Nephron (organoid): Measurements from ENCODE around the gene TSPOAP1.
A peak's percentile ranks its signal among the peaks of the same experiment; 100 is the strongest.

Experiments
- H3K27ac Mint-ChIP-seq, 3 experiments: 2 replicates each; pipeline ENCODE4 v1.8.0; 2020; ENCODE audit warnings: mixed read lengths in 3 of 3, mild to moderate bottlenecking in 2 of 3, moderate library complexity in 1 of 3
- H3K27me3 Mint-ChIP-seq: 2 replicates; pipeline ENCODE4 v1.8.0; 2021; ENCODE audit warnings: low read depth, mild to moderate bottlenecking, moderate library complexity, mixed read lengths
- H3K36me3 Mint-ChIP-seq: 2 replicates; pipeline ENCODE4 v1.8.0; 2020; ENCODE audit warnings: low read depth, mixed read lengths
- H3K4me1 Mint-ChIP-seq: 2 replicates; pipeline ENCODE4 v1.8.0; 2020; ENCODE audit warnings: mixed read lengths
- H3K4me3 Mint-ChIP-seq, 3 experiments: 2 replicates each; pipeline ENCODE4 v1.8.0; 2020; ENCODE audit warnings: mild to moderate bottlenecking in 3 of 3, mixed read lengths in 3 of 3, moderate library complexity in 2 of 3
- H3K9me3 Mint-ChIP-seq: 2 replicates; pipeline ENCODE4 v1.8.0; 2020; ENCODE audit warnings: mixed read lengths
- TF ChIP-seq, protein P1 (sequence below), 3 experiments: fragments of 200-600 bp; sonication (generic); IDR thresholded peaks; one replicate each; pipeline ENCODE4 v1.5.0; 2021; ENCODE audit warnings: antibody characterized with exemption in 3 of 3; ENCODE audit not compliant: unreplicated experiment in 3 of 3

TSPOAP1 gene

DNA sequence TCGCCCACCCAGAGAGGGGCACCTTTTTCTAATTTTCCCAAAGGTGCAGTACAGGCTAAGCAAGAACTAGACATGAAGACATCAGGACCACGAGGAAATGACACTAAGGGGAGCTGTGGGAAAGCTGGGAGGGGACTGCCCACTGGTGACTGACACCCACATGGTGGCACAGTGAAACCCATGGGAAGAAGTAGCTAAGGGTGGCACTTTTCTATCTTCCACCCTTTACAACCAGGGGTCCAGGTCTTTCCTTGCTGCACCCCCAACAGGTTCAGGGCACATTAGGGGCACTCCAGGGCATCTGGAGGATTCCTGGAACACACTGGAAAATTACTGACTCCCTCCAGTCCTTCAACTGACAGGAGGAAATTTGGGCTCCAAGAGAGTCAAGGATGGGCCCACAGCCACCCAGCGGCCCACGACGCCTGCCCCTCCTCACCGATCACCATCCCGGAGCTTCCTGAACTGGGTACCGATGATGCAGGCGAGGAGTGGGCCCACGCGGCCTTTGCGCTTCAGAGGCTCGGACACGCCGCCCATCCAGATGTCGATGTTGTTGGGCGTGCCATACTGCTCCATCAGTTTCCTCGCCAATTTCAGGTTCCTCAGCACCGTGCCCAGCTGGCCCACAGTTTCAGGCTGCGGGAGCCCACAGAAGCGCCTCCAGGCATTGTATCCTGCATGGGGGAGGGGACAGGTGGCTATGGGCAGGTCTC is 57.2 kb downstream of the TSPOAP1 start:
- TF ChIP-seq, protein P1, sequence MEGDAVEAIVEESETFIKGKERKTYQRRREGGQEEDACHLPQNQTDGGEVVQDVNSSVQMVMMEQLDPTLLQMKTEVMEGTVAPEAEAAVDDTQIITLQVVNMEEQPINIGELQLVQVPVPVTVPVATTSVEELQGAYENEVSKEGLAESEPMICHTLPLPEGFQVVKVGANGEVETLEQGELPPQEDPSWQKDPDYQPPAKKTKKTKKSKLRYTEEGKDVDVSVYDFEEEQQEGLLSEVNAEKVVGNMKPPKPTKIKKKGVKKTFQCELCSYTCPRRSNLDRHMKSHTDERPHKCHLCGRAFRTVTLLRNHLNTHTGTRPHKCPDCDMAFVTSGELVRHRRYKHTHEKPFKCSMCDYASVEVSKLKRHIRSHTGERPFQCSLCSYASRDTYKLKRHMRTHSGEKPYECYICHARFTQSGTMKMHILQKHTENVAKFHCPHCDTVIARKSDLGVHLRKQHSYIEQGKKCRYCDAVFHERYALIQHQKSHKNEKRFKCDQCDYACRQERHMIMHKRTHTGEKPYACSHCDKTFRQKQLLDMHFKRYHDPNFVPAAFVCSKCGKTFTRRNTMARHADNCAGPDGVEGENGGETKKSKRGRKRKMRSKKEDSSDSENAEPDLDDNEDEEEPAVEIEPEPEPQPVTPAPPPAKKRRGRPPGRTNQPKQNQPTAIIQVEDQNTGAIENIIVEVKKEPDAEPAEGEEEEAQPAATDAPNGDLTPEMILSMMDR (IDR thresholded peaks at IDR 0.05; ENCODE audit: unreplicated experiment in 3 of 3) = no peak
- H3K4me3 Mint-ChIP-seq = no peak overlapping the region
- peaks cover 14% of the 10 kb centered on the region for H3K27me3 Mint-ChIP-seq
- H3K36me3 Mint-ChIP-seq = no peaks in the 10 kb centered on the region
- H3K9me3 Mint-ChIP-seq = no peaks in the 10 kb centered on the region
- H3K4me1 Mint-ChIP-seq = no peaks in the 10 kb centered on the region
- no peak overlapping the region for H3K27ac Mint-ChIP-seq

- H3K9me3 Mint-ChIP-seq = no peaks in the 10 kb centered on the region
- no peaks in the 10 kb centered on the region for H3K36me3 Mint-ChIP-seq
- TF ChIP-seq, protein P1 (IDR thresholded peaks at IDR 0.05; ENCODE audit: unreplicated experiment in 3 of 3) = peak in 1 of 3 experiments; percentile 8
- H3K4me3 Mint-ChIP-seq = no peak overlapping the region
- peaks cover 22% of the 10 kb centered on the region for H3K27me3 Mint-ChIP-seq
- H3K4me1 Mint-ChIP-seq = no peaks in the 10 kb centered on the region
- no peak overlapping the region for H3K27ac Mint-ChIP-seq
Measured at GRCh38 chr17:58270476-58271215, 57.9 kb downstream of the TSPOAP1 start.

DNA sequence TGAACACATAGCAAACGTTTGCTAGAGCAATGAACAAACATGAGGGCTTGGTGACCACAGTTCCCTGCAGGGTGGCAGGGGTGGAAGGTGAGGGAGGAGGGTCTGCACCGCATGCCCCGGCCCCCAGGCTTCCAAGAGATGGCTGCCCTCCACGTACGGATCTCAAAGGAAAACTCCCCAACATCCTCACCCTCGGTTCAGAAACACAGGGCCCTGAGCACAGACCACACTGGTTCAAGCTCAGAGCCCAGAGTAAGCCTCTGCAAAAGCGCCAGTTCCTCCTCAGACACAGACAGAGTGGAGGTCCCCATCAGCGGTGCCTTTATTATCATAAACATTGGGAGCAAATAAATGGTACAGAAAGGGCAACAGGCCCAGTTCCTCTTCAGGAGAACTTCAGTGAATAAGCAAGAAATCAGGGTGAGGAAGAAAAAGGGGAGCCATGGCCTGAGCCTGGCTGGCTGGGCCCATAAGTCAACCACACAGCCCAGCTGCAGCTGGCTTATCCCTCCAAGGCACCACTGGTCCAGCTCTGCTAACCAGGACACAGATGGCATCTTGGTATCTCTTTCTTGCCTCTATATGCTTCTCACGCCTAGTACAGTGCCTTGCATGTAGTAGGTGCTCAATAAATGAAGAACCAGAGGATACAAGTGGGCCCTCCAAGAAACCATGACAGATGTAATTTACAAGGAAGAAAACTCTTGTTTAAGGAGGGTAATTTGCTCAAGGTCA is 58.9 kb downstream of the TSPOAP1 start:
- Mint-ChIP-seq H3K4me1 (no peaks in the 10 kb centered on the region), H3K27ac (no peak overlapping the region), H3K9me3 (no peaks in the 10 kb centered on the region), H3K36me3 (no peaks in the 10 kb centered on the region), H3K4me3 (no peak overlapping the region), H3K27me3 (peaks cover 29% of the 10 kb centered on the region)
- TF ChIP-seq, protein P1 (IDR thresholded peaks at IDR 0.05; ENCODE audit: unreplicated experiment in 3 of 3) = no peak

DNA sequence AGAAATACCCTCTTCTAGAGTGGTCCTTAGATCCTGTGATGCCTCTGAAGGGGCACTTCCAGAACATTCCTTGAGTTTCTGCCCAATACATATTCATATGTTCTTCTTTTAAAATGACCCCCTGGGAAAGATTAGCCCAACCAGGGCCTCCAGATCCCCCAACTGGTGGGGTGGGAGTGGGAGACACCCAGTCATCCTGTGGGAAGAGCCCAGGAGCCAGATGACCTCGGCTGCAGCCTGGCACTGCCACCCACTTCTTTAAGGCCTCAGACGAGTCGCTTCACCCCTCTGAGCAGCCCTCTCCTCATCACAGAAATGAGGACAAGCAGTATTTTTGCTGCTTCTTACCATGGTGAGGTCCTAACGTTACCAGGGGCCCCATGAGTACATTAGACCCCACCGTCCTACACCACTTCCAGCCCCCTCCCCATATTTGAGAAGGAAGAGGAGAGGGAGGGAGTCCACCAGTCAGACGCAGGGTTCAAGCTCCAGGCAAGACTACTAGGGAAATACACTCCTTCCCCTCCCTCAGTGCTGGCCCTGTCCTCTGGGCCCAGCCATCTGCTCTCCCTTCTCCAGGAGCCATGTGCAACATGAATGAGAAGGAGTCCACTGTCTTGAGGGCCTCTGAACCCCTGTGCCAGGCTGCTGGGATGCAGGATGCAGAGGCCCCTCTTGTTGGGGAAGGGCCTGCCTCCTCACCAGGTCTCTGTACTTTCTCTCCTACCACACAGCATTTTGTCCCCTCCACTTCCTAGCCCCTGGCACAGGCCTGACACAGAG is 59.6 kb downstream of the TSPOAP1 start:
- no peaks in the 10 kb centered on the region for H3K36me3 Mint-ChIP-seq
- H3K4me1 Mint-ChIP-seq = no peaks in the 10 kb centered on the region
- H3K27me3 Mint-ChIP-seq = peaks cover 32% of the 10 kb centered on the region

DNA sequence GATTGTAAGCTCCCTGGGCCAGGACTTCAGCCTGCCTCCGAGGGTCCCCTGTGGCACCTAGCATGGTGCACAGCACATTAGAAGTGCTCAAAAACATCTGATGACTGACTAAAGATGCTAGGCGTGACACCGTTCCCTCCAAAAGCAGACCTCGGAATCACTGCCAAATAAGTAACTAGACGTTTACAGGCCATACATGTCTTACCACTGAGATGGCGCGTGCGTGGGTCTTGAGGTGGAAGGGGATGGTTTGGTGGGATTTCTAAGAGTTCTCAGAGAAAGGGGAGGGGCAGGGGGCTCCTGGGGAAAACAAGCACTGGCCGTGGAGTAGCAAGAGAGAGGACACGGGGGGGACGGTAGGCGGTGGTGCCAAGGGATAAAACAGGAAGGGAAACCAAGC is 60.3 kb downstream of the TSPOAP1 start:
- H3K27me3 Mint-ChIP-seq = peaks cover 37% of the 10 kb centered on the region

More for the DNA sequence above, 59.6 kb downstream of the TSPOAP1 start:
- Mint-ChIP-seq H3K9me3 (no peaks in the 10 kb centered on the region), H3K4me3 (no peak overlapping the region), H3K27ac (no peak overlapping the region)
- TF ChIP-seq, protein P1 (IDR thresholded peaks at IDR 0.05; ENCODE audit: unreplicated experiment in 3 of 3) = no peak

More for the DNA sequence above, 60.3 kb downstream of the TSPOAP1 start:
- Mint-ChIP-seq H3K27ac (no peak overlapping the region), H3K9me3 (no peaks in the 10 kb centered on the region), H3K4me3 (no peak overlapping the region), H3K4me1 (no peaks in the 10 kb centered on the region), H3K36me3 (no peaks in the 10 kb centered on the region)
- TF ChIP-seq, protein P1 (IDR thresholded peaks at IDR 0.05; ENCODE audit: unreplicated experiment in 3 of 3) = no peak
